ENCODE measurements around the gene WDR75.
"Not testable (repeated sequence)": the region's sequence is repeated elsewhere in the genome, so short reads cannot be mapped to it uniquely, and the experiment has no call there.

WDR75 gene

GRCh38 chr2:189440947-189441708, at the start of gene WDR75:
Gene WDR75, plus strand, starts transcription at chr2:189441474. Its CDS starts 19 bp downstream, at chr2:189441493.
- in situ Hi-C loops (cut with MboI; ENCODE audit: low pct_unique_long_range_greater_than_20kb, low sequenced_read_pairs), result no loop called here
- DNase-seq, result peak; percentile 97

- in situ Hi-C loops (cut with MboI; ENCODE audit: low pct_unique_long_range_greater_than_20kb, low sequenced_read_pairs), result no loop called here
- no peak for DNase-seq
Observed at GRCh38 chr2:189393440-189394111, 47.7 kb upstream of the WDR75 start.

GRCh38 chr2:189394525-189394924, 46.7 kb upstream of the WDR75 start:
- in situ Hi-C loops (cut with MboI; ENCODE audit: low pct_unique_long_range_greater_than_20kb, low sequenced_read_pairs), result no loop called here
- no peak for DNase-seq

GRCh38 chr2:189402932-189403331, 38.3 kb upstream of the WDR75 start:
- DNase-seq, result no peak
- in situ Hi-C loops (cut with MboI; ENCODE audit: low pct_unique_long_range_greater_than_20kb, low sequenced_read_pairs), result no loop called here

GRCh38 chr2:189406586-189407233, 34.6 kb upstream of the WDR75 start:
- DNase-seq, result no peak
- in situ Hi-C loops (cut with MboI; ENCODE audit: low pct_unique_long_range_greater_than_20kb, low sequenced_read_pairs), result no loop called here

- DNase-seq, result no peak
- in situ Hi-C loops (cut with MboI; ENCODE audit: low pct_unique_long_range_greater_than_20kb, low sequenced_read_pairs), result no loop called here
Observed at GRCh38 chr2:189407281-189408209, 33.7 kb upstream of the WDR75 start.

- DNase-seq, result no peak
- in situ Hi-C loops (cut with MboI; ENCODE audit: low pct_unique_long_range_greater_than_20kb, low sequenced_read_pairs), result no loop called here
Observed at GRCh38 chr2:189408294-189408693, 33.0 kb upstream of the WDR75 start.

GRCh38 chr2:189409131-189409530, 32.1 kb upstream of the WDR75 start:
- no peak for DNase-seq
- in situ Hi-C loops (cut with MboI; ENCODE audit: low pct_unique_long_range_greater_than_20kb, low sequenced_read_pairs), result no loop called here

GRCh38 chr2:189409647-189410046, 31.6 kb upstream of the WDR75 start:
- in situ Hi-C loops (cut with MboI; ENCODE audit: low pct_unique_long_range_greater_than_20kb, low sequenced_read_pairs), result no loop called here
- no peak for DNase-seq

GRCh38 chr2:189411860-189412259, 29.4 kb upstream of the WDR75 start:
- in situ Hi-C loops (cut with MboI; ENCODE audit: low pct_unique_long_range_greater_than_20kb, low sequenced_read_pairs), result no loop called here
- no peak for DNase-seq

- peak; percentile 38 for DNase-seq
Observed at GRCh38 chr2:189412330-189412953, 28.8 kb upstream of the WDR75 start.

GRCh38 chr2:189413249-189413648, 28.0 kb upstream of the WDR75 start:
- DNase-seq, result no peak
- in situ Hi-C loops (cut with MboI; ENCODE audit: low pct_unique_long_range_greater_than_20kb, low sequenced_read_pairs), result no loop called here

More at GRCh38 chr2:189412330-189412953, 28.8 kb upstream of the WDR75 start:
- in situ Hi-C loops (cut with MboI; ENCODE audit: low pct_unique_long_range_greater_than_20kb, low sequenced_read_pairs), result no loop called here

GRCh38 chr2:189421644-189422043, 19.6 kb upstream of the WDR75 start:
- DNase-seq, result no peak
- in situ Hi-C loops (cut with MboI; ENCODE audit: low pct_unique_long_range_greater_than_20kb, low sequenced_read_pairs), result no loop called here

GRCh38 chr2:189424961-189425360, 16.3 kb upstream of the WDR75 start:
- peak; percentile 28 for DNase-seq
- in situ Hi-C loops (cut with MboI; ENCODE audit: low pct_unique_long_range_greater_than_20kb, low sequenced_read_pairs), result no loop called here

GRCh38 chr2:189425676-189426075, 15.6 kb upstream of the WDR75 start:
- peak; percentile 29 for DNase-seq
- in situ Hi-C loops (cut with MboI; ENCODE audit: low pct_unique_long_range_greater_than_20kb, low sequenced_read_pairs), result no loop called here

- DNase-seq, result no peak
- in situ Hi-C loops (cut with MboI; ENCODE audit: low pct_unique_long_range_greater_than_20kb, low sequenced_read_pairs), result no loop called here
Observed at GRCh38 chr2:189426886-189427285, 14.4 kb upstream of the WDR75 start.

- in situ Hi-C loops (cut with MboI; ENCODE audit: low pct_unique_long_range_greater_than_20kb, low sequenced_read_pairs), result no loop called here
- no peak for DNase-seq
Observed at GRCh38 chr2:189427872-189428271, 13.4 kb upstream of the WDR75 start.

- in situ Hi-C loops (cut with MboI; ENCODE audit: low pct_unique_long_range_greater_than_20kb, low sequenced_read_pairs); DNase-seq: not testable (repeated sequence)
Observed at GRCh38 chr2:189430448-189430847, 10.8 kb upstream of the WDR75 start.

- in situ Hi-C loops (cut with MboI; ENCODE audit: low pct_unique_long_range_greater_than_20kb, low sequenced_read_pairs); DNase-seq: not testable (repeated sequence)
Observed at GRCh38 chr2:189435803-189436202, 5.5 kb upstream of the WDR75 start.

All from KBM-7 (cell line).